Keratinocyte (primary cell): ENCODE results near the gene ATP2A3. TPM values are rescaled to one million over a fixed set of nuclear protein-coding genes. Genes with fewer than 3 reads are reported as not detected.

Experiments
- DNase-seq: peaks from one replicate; pipeline ENCODE4 v3.0.0-alpha.2; 2011; ENCODE audit warnings: low read depth, missing footprints, low spot score
- FAIRE-seq: peaks from 2 replicates; lab custom pipeline; 2011; peaks lifted over from hg19 to GRCh38; lab: Jason Lieb, UNC
- H2AFZ ChIP-seq: 2 replicates; pipeline ENCODE4 v1.6.0; 2012; ENCODE audit warnings: low read length, control low read depth, inconsistent platforms; ENCODE audit not compliant: control insufficient read depth
- H3K27ac ChIP-seq: 2 replicates; pipeline ENCODE4 v1.5.1; 2011; ENCODE audit warnings: low read length; ENCODE audit not compliant: control insufficient read depth, insufficient read depth
- H3K27me3 ChIP-seq: 3 replicates; pipeline ENCODE4 v1.6.0; 2011; ENCODE audit warnings: low read length; ENCODE audit not compliant: control insufficient read depth, insufficient read depth; ENCODE audit errors: extremely low read depth
- H3K36me3 ChIP-seq, 2 experiments: 2 replicates in 1 of 2; 3 replicates in 1 of 2; pipeline ENCODE4 v1.5.1; 2011; ENCODE audit warnings: low read length in 2 of 2, mild to moderate bottlenecking in 1 of 2; ENCODE audit not compliant: control insufficient read depth in 2 of 2, insufficient read depth in 2 of 2; ENCODE audit errors: extremely low read depth in 1 of 2
- H3K4me1 ChIP-seq: 3 replicates; pipeline ENCODE4 v1.5.1; 2011; ENCODE audit warnings: low read length; ENCODE audit not compliant: control insufficient read depth, insufficient read depth; ENCODE audit errors: extremely low read depth
- H3K4me2 ChIP-seq: 3 replicates; pipeline ENCODE4 v1.6.0; 2011; ENCODE audit warnings: low read depth, low read length; ENCODE audit not compliant: control insufficient read depth, insufficient read depth; ENCODE audit errors: extremely low read depth
- H3K4me3 ChIP-seq, 3 experiments: fragments of 200-600 bp in 1 of 3; sonication (generic) in 1 of 3; 2 replicates in 2 of 3; 3 replicates in 1 of 3; pipeline ENCODE4 v1.5.1; 2011 to 2016; ENCODE audit warnings: low read length in 3 of 3, mild to moderate bottlenecking in 3 of 3, control low read depth in 2 of 3, inconsistent platforms in 1 of 3, low read depth in 1 of 3, mixed read lengths in 1 of 3, mixed run types in 1 of 3, moderate library complexity in 1 of 3; ENCODE audit not compliant: control insufficient read depth in 2 of 3, insufficient read depth in 2 of 3; ENCODE audit errors: extremely low read depth in 1 of 3
- H3K79me2 ChIP-seq: 2 replicates; pipeline ENCODE4 v1.6.0; 2012; ENCODE audit warnings: low read length; ENCODE audit not compliant: control insufficient read depth, insufficient read depth
- H3K9ac ChIP-seq: 3 replicates; pipeline ENCODE4 v1.6.0; 2011; ENCODE audit warnings: low read length; ENCODE audit not compliant: control insufficient read depth, insufficient read depth; ENCODE audit errors: extremely low read depth
- H3K9me1 ChIP-seq: 3 replicates; pipeline ENCODE4 v1.6.0; 2011; ENCODE audit warnings: low read length; ENCODE audit not compliant: control insufficient read depth, insufficient read depth; ENCODE audit errors: extremely low read depth
- H3K9me3 ChIP-seq: 2 replicates; pipeline ENCODE4 v1.5.1; 2012; ENCODE audit warnings: low read depth, low read length; ENCODE audit not compliant: control insufficient read depth
- H4K20me1 ChIP-seq: 3 replicates; pipeline ENCODE4 v1.6.0; 2011; ENCODE audit warnings: low read length; ENCODE audit not compliant: control insufficient read depth, insufficient read depth; ENCODE audit errors: extremely low read depth
- CTCF ChIP-seq, 3 experiments: IDR thresholded peaks in 1 of 3; conservative IDR thresholded peaks in 1 of 3; optimal IDR thresholded peaks in 1 of 3; 2 replicates in 2 of 3; 3 replicates in 1 of 3; pipeline versions ENCODE3 to v1.5.1; 2011; ENCODE audit warnings: low read length in 3 of 3, mild to moderate bottlenecking in 3 of 3, moderate library complexity in 2 of 3, control low read depth in 1 of 3, inconsistent platforms in 1 of 3; ENCODE audit not compliant: insufficient read depth in 2 of 3; ENCODE audit errors: extremely low read depth in 1 of 3
- EZH2 ChIP-seq: IDR thresholded peaks from one replicate; pipeline ENCODE4 v1.6.1; 2012; ENCODE audit warnings: inconsistent platforms, mild to moderate bottlenecking, low read length, moderate library complexity
- dilution Hi-C: fragments of 300-500 bp; cut with MboI; formaldehyde crosslinking; loops from one replicate; pipeline ENCODE4 v1.7.0; 2020; ENCODE audit warnings: low sequenced_read_pairs; ENCODE audit not compliant: extremely low pct_ligation_motif_present
- polyA plus RNA-seq, 5 experiments: library from polyadenylated mRNA; depleted of rRNA in 3 of 5; stranded (reverse) in 3 of 5; stranded (forward) in 1 of 5; unstranded in 1 of 5; fragments of >200 nt; gene quantifications; 1 replicate in 1 of 5; 2 replicates in 3 of 5; 3 replicates in 1 of 5; pipeline versions ENCODE4 v1.2.1 to v1.2.3, GENCODE V29; 2011 to 2012; ENCODE audit warnings: missing spikeins in 2 of 5, low read depth in 1 of 5, low replicate concordance in 1 of 5

Gene ATP2A3
- polyA plus RNA-seq, 1 donor (not counting 4 experiments of a cell fraction or from before 2014, with no cell fraction given), result 0.13 TPM

GRCh38 chr17:3912827-3913226, 51.4 kb downstream of the ATP2A3 start:
- Histone ChIP-seq H3K27ac (no peak overlapping the region), H3K79me2 (no peaks in the 10 kb centered on the region), H3K9me1 (no peaks in the 10 kb centered on the region), H3K4me2 (no peak overlapping the region), H3K9ac (no peak overlapping the region), H3K36me3 (no peaks in the 10 kb centered on the region), H4K20me1 (no peaks in the 10 kb centered on the region), H2AFZ (no peak overlapping the region), H3K4me1 (no peaks in the 10 kb centered on the region), H3K27me3 (no peaks in the 10 kb centered on the region), H3K4me3 (no peak overlapping the region), H3K9me3 (no peaks in the 10 kb centered on the region)
- no peak for FAIRE-seq
- no peak for DNase-seq
- dilution Hi-C loops, result no loop called here
- TF ChIP-seq CTCF (optimal IDR thresholded peaks at IDR 0.05 in 1 of 3, IDR thresholded peaks at IDR 0.05 in 1 of 3, conservative IDR thresholded peaks at IDR 0.05 in 1 of 3; ENCODE audit: extremely low read depth in 1 of 3, insufficient read depth in 2 of 3, low read length in 3 of 3), result no peak
- no peak for TF ChIP-seq EZH2

- Histone ChIP-seq H3K4me1 (no peaks in the 10 kb centered on the region), H3K27ac (no peak overlapping the region), H3K36me3 (no peaks in the 10 kb centered on the region), H3K9ac (no peak overlapping the region), H3K79me2 (no peaks in the 10 kb centered on the region), H2AFZ (no peak overlapping the region), H4K20me1 (no peaks in the 10 kb centered on the region), H3K4me2 (no peak overlapping the region), H3K9me3 (no peaks in the 10 kb centered on the region), H3K27me3 (peaks cover 3% of the 10 kb centered on the region), H3K9me1 (no peaks in the 10 kb centered on the region), H3K4me3 (no peak overlapping the region)
- dilution Hi-C loops, result no loop called here
- no peak for FAIRE-seq
- TF ChIP-seq CTCF (optimal IDR thresholded peaks at IDR 0.05 in 1 of 3, IDR thresholded peaks at IDR 0.05 in 1 of 3, conservative IDR thresholded peaks at IDR 0.05 in 1 of 3; ENCODE audit: extremely low read depth in 1 of 3, insufficient read depth in 2 of 3, low read length in 3 of 3) (no peak), EZH2 (no peak)
- DNase-seq, result no peak
Observed at GRCh38 chr17:3911271-3912053, 52.8 kb downstream of the ATP2A3 start.
